GM21381 (cell line): ENCODE measurements around the gene WFDC11.

Experiments
- ATAC-seq: cut with Tn5 transposase; IDR thresholded peaks from one replicate; pipeline ENCODE4 v1.9.1; 2021; ENCODE audit warnings: mild to moderate bottlenecking, moderate library complexity; ENCODE audit not compliant: unreplicated experiment

WFDC11 gene

DNA sequence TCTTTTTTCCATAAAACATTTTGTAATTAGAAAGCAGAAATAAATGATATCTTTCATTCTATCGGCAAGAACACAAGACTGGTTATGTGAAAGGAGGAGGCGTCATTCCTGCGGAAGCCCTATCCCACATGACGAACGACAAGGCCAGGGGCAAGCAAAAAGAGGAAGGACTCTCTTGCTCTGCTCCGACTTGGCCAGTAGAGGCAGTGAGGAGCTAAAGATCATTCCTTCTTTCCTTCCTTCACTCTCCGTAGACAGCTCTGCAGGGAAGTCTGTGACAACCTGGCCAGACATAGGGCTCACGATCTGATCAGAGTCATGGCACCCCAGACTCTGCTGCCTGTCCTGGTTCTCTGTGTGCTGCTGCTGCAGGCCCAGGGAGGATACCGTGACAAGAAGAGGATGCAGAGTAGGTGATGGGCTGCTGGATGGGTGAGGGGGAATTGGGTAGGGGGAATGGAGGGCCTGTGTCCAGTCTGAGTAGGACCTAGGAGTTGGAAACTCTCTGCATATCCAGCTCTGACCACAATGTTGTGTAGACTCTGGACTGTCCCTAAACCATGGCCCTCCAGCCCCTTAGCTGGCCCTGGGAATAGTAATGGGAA lies 40.4 kb downstream of the WFDC11 start, which contains the start of gene WFDC10A:
Gene WFDC10A (plus strand): TSS at position 244 of the 605 bp plus-strand sequence. CDS start 75 bp downstream, at position 319.
- ATAC-seq: no peak

- no peak for ATAC-seq
These were observed 43.5 kb downstream of the WFDC11 start for GRCh38 chr20:45626540-45626939.

- ATAC-seq: no peak
These were observed 48.4 kb downstream of the WFDC11 start for GRCh38 chr20:45621593-45621992.

DNA sequence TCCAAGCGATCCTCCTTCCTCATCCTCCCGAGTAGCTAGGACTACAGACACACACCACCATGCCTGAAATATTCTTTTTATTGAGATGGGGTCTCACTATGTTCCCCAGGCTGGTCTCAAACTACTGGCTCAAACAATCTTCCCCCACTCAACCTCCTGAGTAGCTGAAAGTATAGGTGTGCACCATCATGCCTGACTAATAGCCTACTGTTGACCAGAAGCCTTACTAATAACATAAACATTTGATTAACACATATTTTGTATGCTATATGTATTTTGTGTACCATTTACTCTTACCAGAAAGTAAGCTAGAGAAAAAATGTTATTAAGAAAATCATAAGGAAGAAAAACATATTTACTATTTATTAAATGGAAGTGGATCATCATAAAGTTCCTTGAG lies 52.4 kb downstream of the WFDC11 start:
- no peak for ATAC-seq

- ATAC-seq: no peak
These were observed 57.7 kb downstream of the WFDC11 start for GRCh38 chr20:45612314-45612713.

- no peak for ATAC-seq
These were observed 59.0 kb downstream of the WFDC11 start for GRCh38 chr20:45611054-45611453.

- no peak for ATAC-seq
These were observed 62.2 kb downstream of the WFDC11 start for GRCh38 chr20:45607810-45608209.
